ENCODE data around the gene GNAO1.

DNA sequence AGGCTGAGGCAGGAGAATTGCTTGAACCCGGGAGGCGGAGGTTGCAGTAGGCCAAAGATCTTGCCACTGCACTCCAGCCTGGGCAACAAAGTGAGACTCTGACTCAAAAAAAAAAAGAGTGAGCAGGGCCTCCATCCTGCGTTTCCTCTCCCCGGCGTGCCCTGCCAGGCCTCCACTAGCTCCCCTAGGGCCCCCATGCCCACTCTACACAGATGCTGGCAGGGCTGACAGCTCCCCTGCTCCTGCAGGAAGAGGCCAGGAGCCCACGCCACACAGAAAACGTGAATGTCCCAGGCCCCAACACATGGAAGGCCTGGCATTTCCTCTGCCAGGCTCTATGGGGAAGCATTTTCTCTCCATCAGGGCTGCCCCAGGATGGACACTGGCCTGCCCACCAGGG lies 124.7 kb downstream of the GNAO1 start:
- TF ChIP-seq, protein P1, sequence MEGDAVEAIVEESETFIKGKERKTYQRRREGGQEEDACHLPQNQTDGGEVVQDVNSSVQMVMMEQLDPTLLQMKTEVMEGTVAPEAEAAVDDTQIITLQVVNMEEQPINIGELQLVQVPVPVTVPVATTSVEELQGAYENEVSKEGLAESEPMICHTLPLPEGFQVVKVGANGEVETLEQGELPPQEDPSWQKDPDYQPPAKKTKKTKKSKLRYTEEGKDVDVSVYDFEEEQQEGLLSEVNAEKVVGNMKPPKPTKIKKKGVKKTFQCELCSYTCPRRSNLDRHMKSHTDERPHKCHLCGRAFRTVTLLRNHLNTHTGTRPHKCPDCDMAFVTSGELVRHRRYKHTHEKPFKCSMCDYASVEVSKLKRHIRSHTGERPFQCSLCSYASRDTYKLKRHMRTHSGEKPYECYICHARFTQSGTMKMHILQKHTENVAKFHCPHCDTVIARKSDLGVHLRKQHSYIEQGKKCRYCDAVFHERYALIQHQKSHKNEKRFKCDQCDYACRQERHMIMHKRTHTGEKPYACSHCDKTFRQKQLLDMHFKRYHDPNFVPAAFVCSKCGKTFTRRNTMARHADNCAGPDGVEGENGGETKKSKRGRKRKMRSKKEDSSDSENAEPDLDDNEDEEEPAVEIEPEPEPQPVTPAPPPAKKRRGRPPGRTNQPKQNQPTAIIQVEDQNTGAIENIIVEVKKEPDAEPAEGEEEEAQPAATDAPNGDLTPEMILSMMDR (IDR thresholded peaks at IDR 0.05) = no peak
- no peak for TF ChIP-seq ZFX (IDR thresholded peaks at IDR 0.05; ENCODE audit: borderline replicate concordance)
